ENCODE measurements around the gene PTPRC. TPM values are rescaled to one million over a fixed set of nuclear protein-coding genes. Genes with fewer than 3 reads are reported as not detected.

The PTPRC gene
- total and polyA plus RNA-seq, 2 donors (not counting 3 experiments of a cell fraction or from before 2014, with no cell fraction given) = not detected

- TF ChIP-seq JUN (IDR thresholded peaks at IDR 0.05; ENCODE audit: borderline replicate concordance, insufficient read depth, insufficient read length, low read depth) = no peak
- no peak for TF ChIP-seq MAX (IDR thresholded peaks at IDR 0.05; ENCODE audit: insufficient read depth, insufficient read length)
- no peak for TF ChIP-seq MYC (IDR thresholded peaks at IDR 0.05; ENCODE audit: low read depth, low read length)
- no peak for TF ChIP-seq FOS (IDR thresholded peaks at IDR 0.05; ENCODE audit: borderline replicate concordance, insufficient read depth, low read length)
- TF ChIP-seq POLR2AphosphoS5 (IDR thresholded peaks at IDR 0.05; ENCODE audit: insufficient read depth, low read depth, low read length) = no peak
- no peak for TF ChIP-seq GATA2 (IDR thresholded peaks at IDR 0.05; ENCODE audit: insufficient read depth, insufficient read length, low read depth, low read length)
- TF ChIP-seq EZH2 (IDR thresholded peaks at IDR 0.05; ENCODE audit: borderline replicate concordance, low read depth, low read length, severe bottlenecking) = no peak
- TF ChIP-seq POLR2A (IDR thresholded peaks at IDR 0.05; ENCODE audit: low read depth, low read length) = no peak
- no peak for TF ChIP-seq CTCF (IDR thresholded peaks at IDR 0.05; ENCODE audit: extremely low read depth in 1 of 2, insufficient read depth in 1 of 2, low read depth in 1 of 2, low read length in 2 of 2)
- no peaks in the 10 kb centered on the region for H3K36me3 ChIP-seq (ENCODE audit: control insufficient read depth in 2 of 2, extremely low read depth in 1 of 2, insufficient read depth in 2 of 2, low read length in 2 of 2)
- BruUV-seq (replicated peaks) = no TSS peak
- no peak overlapping the region for H2AFZ ChIP-seq (ENCODE audit: low read depth, low read length)
- FAIRE-seq (peak; percentile 31), DNase-seq (ENCODE audit: low read depth, low spot score) (no peak)
- H3K9me1 ChIP-seq (replicated peaks; ENCODE audit: control insufficient read depth, extremely low read depth, insufficient read depth, low read length) = no peaks in the 10 kb centered on the region
- dilution Hi-C loops (cut with MboI; ENCODE audit: extremely low pct_ligation_motif_present, low sequenced_read_pairs) = no loop called here
- intact Hi-C loops (cut with micrococcal nuclease) = no loop called here
- ChIA-PET POLR2A (no interaction called here), CTCF (no interaction called here)
- H3K4me1 ChIP-seq (ENCODE audit: control insufficient read depth, extremely low read depth, insufficient read depth, low read length) = no peaks in the 10 kb centered on the region
- no peaks in the 10 kb centered on the region for H4K20me1 ChIP-seq (replicated peaks; ENCODE audit: control insufficient read depth, extremely low read depth, insufficient read depth, low read length)
- H3K27ac ChIP-seq (ENCODE audit: insufficient read depth, low read depth, low read length) = no peak overlapping the region
- no peak overlapping the region for H3K4me2 ChIP-seq (ENCODE audit: insufficient read depth, low read length)
- H3K9me3 ChIP-seq (replicated peaks; ENCODE audit: control insufficient read depth, insufficient read depth, low read length) = no peaks in the 10 kb centered on the region
- H3K9ac ChIP-seq (replicated peaks; ENCODE audit: extremely low read depth, insufficient read depth, low read length) = no peak overlapping the region
- no peak overlapping the region for H3K4me3 ChIP-seq (replicated peaks in 1 of 3; ENCODE audit: insufficient read depth in 1 of 3, low read depth in 1 of 3, low read length in 3 of 3)
- no peaks in the 10 kb centered on the region for H3K79me2 ChIP-seq (ENCODE audit: control insufficient read depth, insufficient read depth, low read length)
- H3K27me3 ChIP-seq (ENCODE audit: control insufficient read depth in 2 of 2, insufficient read depth in 2 of 2, low read length in 2 of 2) = no peaks in the 10 kb centered on the region
Observed at GRCh38 chr1:198793714-198794113, 154.9 kb downstream of the PTPRC start.
